ENCODE data around the gene MYH15.

MYH15 gene

DNA sequence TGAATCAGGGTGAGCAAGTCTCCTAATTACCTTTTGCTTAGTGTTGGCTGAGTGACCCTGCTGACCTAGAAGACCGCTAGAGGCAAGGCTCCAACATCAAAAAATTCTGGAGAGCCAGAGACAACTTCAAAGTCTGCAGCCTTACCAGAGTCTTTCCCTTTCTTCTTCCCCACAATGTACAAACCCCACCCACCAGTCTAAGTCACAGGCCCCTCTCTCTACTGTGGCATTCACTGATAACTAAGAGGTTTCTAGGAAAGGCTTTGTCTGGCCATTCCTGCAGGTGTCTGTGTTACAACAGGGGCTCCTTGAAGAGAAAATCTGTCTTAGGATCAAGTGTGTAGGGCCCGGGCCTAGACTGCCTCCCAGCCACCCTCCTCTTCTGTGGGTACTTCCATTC is 525 bp downstream of the MYH15 start:
- Histone ChIP-seq H3K9ac (ENCODE audit: low read length) (no peak overlapping the region), H3K36me3 (ENCODE audit: control insufficient read depth, insufficient read depth, low read length, severe bottlenecking) (no peaks in the 10 kb centered on the region), H3K27me3 (replicated peaks; ENCODE audit: control insufficient read depth, insufficient read depth, low read length) (no peaks in the 10 kb centered on the region), H3K4me1 (ENCODE audit: control insufficient read depth, insufficient read depth, low read length) (no peaks in the 10 kb centered on the region), H3K9me3 (ENCODE audit: control insufficient read depth, low read length) (no peaks in the 10 kb centered on the region), H3K4me3 (ENCODE audit: low read length) (no peak overlapping the region)
- no peak for DNase-seq (ENCODE audit: low read depth)

GRCh38 chr3:108509263-108509662 is 1.1 kb downstream of the MYH15 start:
- no peak for DNase-seq (ENCODE audit: low read depth)
- no peaks in the 10 kb centered on the region for H3K4me1 ChIP-seq (ENCODE audit: control insufficient read depth, insufficient read depth, low read length)
- no peaks in the 10 kb centered on the region for H3K27me3 ChIP-seq (replicated peaks; ENCODE audit: control insufficient read depth, insufficient read depth, low read length)
- no peaks in the 10 kb centered on the region for H3K36me3 ChIP-seq (ENCODE audit: control insufficient read depth, insufficient read depth, low read length, severe bottlenecking)
- no peak overlapping the region for H3K4me3 ChIP-seq (ENCODE audit: low read length)
- no peak overlapping the region for H3K9ac ChIP-seq (ENCODE audit: low read length)
- no peaks in the 10 kb centered on the region for H3K9me3 ChIP-seq (ENCODE audit: control insufficient read depth, low read length)

- Histone ChIP-seq H3K4me3 (ENCODE audit: low read length) (no peak overlapping the region), H3K9ac (ENCODE audit: low read length) (no peak overlapping the region), H3K4me1 (ENCODE audit: control insufficient read depth, insufficient read depth, low read length) (no peaks in the 10 kb centered on the region), H3K27me3 (replicated peaks; ENCODE audit: control insufficient read depth, insufficient read depth, low read length) (no peaks in the 10 kb centered on the region), H3K36me3 (ENCODE audit: control insufficient read depth, insufficient read depth, low read length, severe bottlenecking) (no peaks in the 10 kb centered on the region), H3K9me3 (ENCODE audit: control insufficient read depth, low read length) (no peaks in the 10 kb centered on the region)
- no peak for DNase-seq (ENCODE audit: low read depth)
Observed at GRCh38 chr3:108507902-108508301, 2.5 kb downstream of the MYH15 start.

GRCh38 chr3:108505811-108506210 is 4.6 kb downstream of the MYH15 start:
- H3K4me1 ChIP-seq (ENCODE audit: control insufficient read depth, insufficient read depth, low read length), result no peaks in the 10 kb centered on the region
- no peaks in the 10 kb centered on the region for H3K27me3 ChIP-seq (replicated peaks; ENCODE audit: control insufficient read depth, insufficient read depth, low read length)
- no peak overlapping the region for H3K9ac ChIP-seq (ENCODE audit: low read length)
- H3K4me3 ChIP-seq (ENCODE audit: low read length), result no peak overlapping the region
- no peaks in the 10 kb centered on the region for H3K9me3 ChIP-seq (ENCODE audit: control insufficient read depth, low read length)
- no peak for DNase-seq (ENCODE audit: low read depth)
- no peaks in the 10 kb centered on the region for H3K36me3 ChIP-seq (ENCODE audit: control insufficient read depth, insufficient read depth, low read length, severe bottlenecking)

DNA sequence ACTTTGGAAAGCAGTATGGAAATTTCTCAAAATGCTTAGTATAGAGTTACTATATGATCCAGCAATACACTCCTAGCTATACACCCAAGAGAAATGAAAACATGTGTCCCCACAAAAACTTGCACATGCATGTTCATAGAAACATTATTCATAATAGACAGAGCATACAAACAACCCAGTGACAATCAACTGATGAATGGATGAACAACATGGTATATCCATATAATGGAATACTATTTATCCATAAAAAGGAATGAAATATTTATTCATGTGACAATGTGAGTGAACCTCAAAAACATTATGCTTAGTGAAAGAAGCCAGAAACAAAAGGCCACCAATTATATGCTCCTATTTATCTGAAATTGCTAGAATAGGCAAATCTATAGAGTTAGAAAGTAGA is 6.7 kb downstream of the MYH15 start:
- DNase-seq (ENCODE audit: low read depth), result no peak
- Histone ChIP-seq H3K36me3 (ENCODE audit: control insufficient read depth, insufficient read depth, low read length, severe bottlenecking) (no peaks in the 10 kb centered on the region), H3K27me3 (replicated peaks; ENCODE audit: control insufficient read depth, insufficient read depth, low read length) (no peaks in the 10 kb centered on the region), H3K9ac (ENCODE audit: low read length) (no peak overlapping the region), H3K4me3 (ENCODE audit: low read length) (no peak overlapping the region), H3K9me3 (ENCODE audit: control insufficient read depth, low read length) (no peaks in the 10 kb centered on the region), H3K4me1 (ENCODE audit: control insufficient read depth, insufficient read depth, low read length) (no peaks in the 10 kb centered on the region)

GRCh38 chr3:108501535-108501934 is 8.9 kb downstream of the MYH15 start:
- no peak overlapping the region for H3K9ac ChIP-seq (ENCODE audit: low read length)
- no peaks in the 10 kb centered on the region for H3K9me3 ChIP-seq (ENCODE audit: control insufficient read depth, low read length)
- no peak for DNase-seq (ENCODE audit: low read depth)
- H3K27me3 ChIP-seq (replicated peaks; ENCODE audit: control insufficient read depth, insufficient read depth, low read length), result no peaks in the 10 kb centered on the region
- no peaks in the 10 kb centered on the region for H3K36me3 ChIP-seq (ENCODE audit: control insufficient read depth, insufficient read depth, low read length, severe bottlenecking)
- no peaks in the 10 kb centered on the region for H3K4me1 ChIP-seq (ENCODE audit: control insufficient read depth, insufficient read depth, low read length)
- no peak overlapping the region for H3K4me3 ChIP-seq (ENCODE audit: low read length)

- Histone ChIP-seq H3K27me3 (replicated peaks; ENCODE audit: control insufficient read depth, insufficient read depth, low read length) (no peaks in the 10 kb centered on the region), H3K4me1 (ENCODE audit: control insufficient read depth, insufficient read depth, low read length) (no peaks in the 10 kb centered on the region), H3K36me3 (ENCODE audit: control insufficient read depth, insufficient read depth, low read length, severe bottlenecking) (no peaks in the 10 kb centered on the region), H3K9me3 (ENCODE audit: control insufficient read depth, low read length) (no peaks in the 10 kb centered on the region), H3K9ac (ENCODE audit: low read length) (no peak overlapping the region), H3K4me3 (ENCODE audit: low read length) (no peak overlapping the region)
- no peak for DNase-seq (ENCODE audit: low read depth)
Observed at GRCh38 chr3:108500728-108501127, 9.7 kb downstream of the MYH15 start.

DNA sequence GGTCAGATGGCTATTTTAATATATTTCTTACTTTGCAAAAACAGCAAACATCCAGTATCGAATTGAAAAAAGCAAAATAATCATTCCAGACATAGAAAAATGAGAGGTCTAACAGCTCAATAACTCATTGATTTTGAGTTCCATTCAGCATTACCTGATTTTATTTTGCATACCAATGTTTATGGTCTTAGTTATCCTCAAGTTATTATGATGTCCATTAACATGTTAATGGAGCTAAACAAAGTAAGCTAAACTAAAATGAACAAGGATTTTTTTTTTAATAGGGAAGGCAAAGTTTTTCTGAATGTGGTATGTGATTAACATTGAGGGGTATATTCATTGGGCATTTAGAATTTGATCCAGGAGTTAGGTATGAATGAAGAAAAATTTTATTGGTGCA is 13.1 kb downstream of the MYH15 start:
- Histone ChIP-seq H3K27me3 (replicated peaks; ENCODE audit: control insufficient read depth, insufficient read depth, low read length) (no peaks in the 10 kb centered on the region), H3K36me3 (ENCODE audit: control insufficient read depth, insufficient read depth, low read length, severe bottlenecking) (no peaks in the 10 kb centered on the region), H3K9me3 (ENCODE audit: control insufficient read depth, low read length) (no peaks in the 10 kb centered on the region), H3K4me1 (ENCODE audit: control insufficient read depth, insufficient read depth, low read length) (no peaks in the 10 kb centered on the region), H3K4me3 (ENCODE audit: low read length) (no peak overlapping the region), H3K9ac (ENCODE audit: low read length) (no peak overlapping the region)
- no peak for DNase-seq (ENCODE audit: low read depth)

DNA sequence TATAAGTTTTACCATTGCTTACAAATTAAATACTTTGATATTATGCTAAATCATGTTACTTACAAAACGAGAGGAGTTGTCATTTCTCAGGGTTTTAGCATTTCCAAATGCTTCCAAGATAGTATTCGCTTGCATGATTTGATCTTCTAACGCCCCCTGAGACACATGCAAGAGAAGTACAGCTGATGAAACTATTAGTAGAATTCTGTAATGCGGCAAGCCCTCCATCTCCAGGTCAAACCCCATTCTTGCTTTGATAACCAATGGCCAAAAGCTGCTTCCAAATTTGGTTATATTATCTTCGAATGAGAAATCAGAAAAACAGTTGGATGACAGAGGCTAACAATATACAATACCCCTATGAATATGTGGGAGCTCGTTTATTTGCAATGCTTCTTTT is 14.7 kb downstream of the MYH15 start:
- H3K4me1 ChIP-seq (ENCODE audit: control insufficient read depth, insufficient read depth, low read length), result peaks cover 4% of the 10 kb centered on the region
- H3K4me3 ChIP-seq (ENCODE audit: low read length), result peak overlapping the region; percentile 24

DNA sequence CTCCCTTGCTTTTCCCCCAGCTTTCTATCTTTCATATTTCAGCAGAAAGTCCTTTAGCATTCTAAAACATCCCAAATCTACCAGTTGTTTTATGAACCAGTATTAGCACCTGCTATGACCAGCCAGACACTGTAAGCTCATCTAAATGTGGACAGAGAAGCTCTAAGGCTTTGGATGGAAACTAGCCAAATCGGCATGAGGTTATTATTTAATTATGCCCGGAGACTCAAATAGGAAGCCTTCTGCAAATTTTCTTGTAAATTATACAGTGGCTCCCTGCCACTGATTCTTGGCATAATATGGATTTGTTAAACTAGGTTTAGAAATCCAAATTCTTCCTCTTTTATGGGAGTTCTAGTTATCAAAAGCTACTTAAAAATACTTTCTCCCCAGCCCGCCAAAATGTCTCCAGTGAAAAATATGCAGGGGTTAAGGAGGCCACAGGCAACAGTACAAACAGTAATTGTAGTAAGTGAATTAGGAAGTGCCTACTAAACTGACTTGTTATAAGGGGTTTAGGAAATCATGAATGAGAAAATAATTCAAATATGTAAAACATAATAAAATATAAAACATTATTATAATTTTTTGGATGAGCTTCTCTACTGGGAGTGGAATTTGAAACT is 15.4 kb downstream of the MYH15 start:
- Histone ChIP-seq H3K36me3 (ENCODE audit: control insufficient read depth, insufficient read depth, low read length, severe bottlenecking) (no peaks in the 10 kb centered on the region), H3K4me1 (ENCODE audit: control insufficient read depth, insufficient read depth, low read length) (peaks cover 11% of the 10 kb centered on the region), H3K9me3 (ENCODE audit: control insufficient read depth, low read length) (no peaks in the 10 kb centered on the region), H3K27me3 (replicated peaks; ENCODE audit: control insufficient read depth, insufficient read depth, low read length) (no peaks in the 10 kb centered on the region), H3K4me3 (ENCODE audit: low read length) (no peak overlapping the region), H3K9ac (ENCODE audit: low read length) (no peak overlapping the region)
- DNase-seq (ENCODE audit: low read depth), result no peak

More for the DNA sequence above, 14.7 kb downstream of the MYH15 start:
- H3K9me3 ChIP-seq (ENCODE audit: control insufficient read depth, low read length), result no peaks in the 10 kb centered on the region
- H3K27me3 ChIP-seq (replicated peaks; ENCODE audit: control insufficient read depth, insufficient read depth, low read length), result no peaks in the 10 kb centered on the region
- no peak overlapping the region for H3K9ac ChIP-seq (ENCODE audit: low read length)
- H3K36me3 ChIP-seq (ENCODE audit: control insufficient read depth, insufficient read depth, low read length, severe bottlenecking), result no peaks in the 10 kb centered on the region
- no peak for DNase-seq (ENCODE audit: low read depth)

GRCh38 chr3:108493862-108494261 is 16.5 kb downstream of the MYH15 start:
- H3K27me3 ChIP-seq (replicated peaks; ENCODE audit: control insufficient read depth, insufficient read depth, low read length), result no peaks in the 10 kb centered on the region
- DNase-seq (ENCODE audit: low read depth), result no peak
- no peaks in the 10 kb centered on the region for H3K9me3 ChIP-seq (ENCODE audit: control insufficient read depth, low read length)
- no peaks in the 10 kb centered on the region for H3K36me3 ChIP-seq (ENCODE audit: control insufficient read depth, insufficient read depth, low read length, severe bottlenecking)
- H3K9ac ChIP-seq (ENCODE audit: low read length), result no peak overlapping the region
- no peak overlapping the region for H3K4me3 ChIP-seq (ENCODE audit: low read length)
- H3K4me1 ChIP-seq (ENCODE audit: control insufficient read depth, insufficient read depth, low read length), result peaks cover 16% of the 10 kb centered on the region

DNA sequence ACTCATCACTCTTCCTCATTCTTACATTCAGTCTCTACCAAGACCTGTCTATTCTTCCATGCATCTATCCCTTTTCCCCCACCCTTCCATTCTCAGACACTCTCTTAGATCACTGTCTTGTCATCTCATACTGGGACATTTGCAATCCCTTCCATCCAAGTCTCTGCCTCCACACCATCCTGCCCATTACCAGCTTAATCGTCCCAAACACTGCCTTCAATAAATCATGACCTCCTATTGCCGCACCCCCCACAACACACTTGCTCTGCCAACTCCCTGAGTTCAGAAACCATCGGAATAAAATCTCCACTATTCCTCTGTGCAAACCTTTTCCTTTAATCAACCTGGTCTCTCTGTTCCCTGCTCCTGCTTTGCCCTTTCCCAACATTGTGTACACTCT is 18.9 kb downstream of the MYH15 start:
- Histone ChIP-seq H3K4me1 (ENCODE audit: control insufficient read depth, insufficient read depth, low read length) (peaks cover 32% of the 10 kb centered on the region), H3K27me3 (replicated peaks; ENCODE audit: control insufficient read depth, insufficient read depth, low read length) (no peaks in the 10 kb centered on the region), H3K36me3 (ENCODE audit: control insufficient read depth, insufficient read depth, low read length, severe bottlenecking) (no peaks in the 10 kb centered on the region), H3K4me3 (ENCODE audit: low read length) (no peak overlapping the region), H3K9ac (ENCODE audit: low read length) (no peak overlapping the region), H3K9me3 (ENCODE audit: control insufficient read depth, low read length) (no peaks in the 10 kb centered on the region)
- DNase-seq (ENCODE audit: low read depth), result no peak
